ENCODE measurements around the gene TSPYL4. TPM values are rescaled to one million over a fixed set of nuclear protein-coding genes. Genes with fewer than 3 reads are reported as not detected.

The TSPYL4 gene
- total RNA-seq, 2 experiments from 2014 or later = 19.2 to 19.4 TPM

- POLR2A ChIA-PET = interaction anchor here (0.7 kb wide), 1 partner anchor 1900 kb away, joined by 3 read pairs; no protein-coding TSS in a partner anchor
- H3K36me3 Mint-ChIP-seq = no peaks in the 10 kb centered on the region
- no peak for ATAC-seq (ENCODE audit: low read depth)
- no peaks in the 10 kb centered on the region for H3K27me3 Mint-ChIP-seq
- H3K27ac Mint-ChIP-seq = no peak overlapping the region
- DNase-seq = no peak
- no peaks in the 10 kb centered on the region for H3K9me3 Mint-ChIP-seq
- no peaks in the 10 kb centered on the region for H3K4me1 Mint-ChIP-seq
- no peak overlapping the region for H3K4me3 Mint-ChIP-seq
Observed at GRCh38 chr6:116239256-116239655, 14.6 kb downstream of the TSPYL4 start.

GRCh38 chr6:116238083-116238482, 15.8 kb downstream of the TSPYL4 start:
- H3K27me3 Mint-ChIP-seq = no peaks in the 10 kb centered on the region
- POLR2A ChIA-PET = no interaction called here
- ATAC-seq (ENCODE audit: low read depth) (no peak), DNase-seq (no peak)
- H3K9me3 Mint-ChIP-seq = no peaks in the 10 kb centered on the region
- no peaks in the 10 kb centered on the region for H3K36me3 Mint-ChIP-seq
- no peaks in the 10 kb centered on the region for H3K4me1 Mint-ChIP-seq
- H3K4me3 Mint-ChIP-seq = no peak overlapping the region
- H3K27ac Mint-ChIP-seq = no peak overlapping the region

DNA sequence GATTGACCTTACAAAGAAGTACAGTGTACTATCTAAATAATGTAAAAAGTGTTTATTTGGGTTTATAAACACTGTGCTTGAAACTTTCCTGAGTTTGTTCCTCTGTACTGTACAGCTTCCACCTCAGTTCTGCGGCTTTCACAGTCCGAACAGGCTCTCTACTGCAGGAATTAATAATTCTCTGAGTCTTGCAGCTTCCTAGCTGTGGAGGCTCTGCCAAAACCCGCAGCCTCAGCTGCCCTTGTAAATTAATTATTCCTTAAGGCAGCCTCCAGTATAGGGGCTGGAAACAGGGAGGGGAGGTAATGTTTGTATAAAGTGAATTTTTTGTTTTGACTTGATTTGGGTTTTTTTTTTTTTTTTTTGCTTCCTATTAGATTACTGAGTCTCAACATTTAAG, 19.2 kb downstream of the TSPYL4 start:
- H3K4me3 Mint-ChIP-seq = no peak overlapping the region
- ATAC-seq (ENCODE audit: low read depth) = no peak
- no peaks in the 10 kb centered on the region for H3K27me3 Mint-ChIP-seq
- H3K9me3 Mint-ChIP-seq = no peaks in the 10 kb centered on the region
- DNase-seq = no peak
- no peaks in the 10 kb centered on the region for H3K4me1 Mint-ChIP-seq
- H3K27ac Mint-ChIP-seq = no peak overlapping the region
- H3K36me3 Mint-ChIP-seq = no peaks in the 10 kb centered on the region
- POLR2A ChIA-PET = no interaction called here

DNA sequence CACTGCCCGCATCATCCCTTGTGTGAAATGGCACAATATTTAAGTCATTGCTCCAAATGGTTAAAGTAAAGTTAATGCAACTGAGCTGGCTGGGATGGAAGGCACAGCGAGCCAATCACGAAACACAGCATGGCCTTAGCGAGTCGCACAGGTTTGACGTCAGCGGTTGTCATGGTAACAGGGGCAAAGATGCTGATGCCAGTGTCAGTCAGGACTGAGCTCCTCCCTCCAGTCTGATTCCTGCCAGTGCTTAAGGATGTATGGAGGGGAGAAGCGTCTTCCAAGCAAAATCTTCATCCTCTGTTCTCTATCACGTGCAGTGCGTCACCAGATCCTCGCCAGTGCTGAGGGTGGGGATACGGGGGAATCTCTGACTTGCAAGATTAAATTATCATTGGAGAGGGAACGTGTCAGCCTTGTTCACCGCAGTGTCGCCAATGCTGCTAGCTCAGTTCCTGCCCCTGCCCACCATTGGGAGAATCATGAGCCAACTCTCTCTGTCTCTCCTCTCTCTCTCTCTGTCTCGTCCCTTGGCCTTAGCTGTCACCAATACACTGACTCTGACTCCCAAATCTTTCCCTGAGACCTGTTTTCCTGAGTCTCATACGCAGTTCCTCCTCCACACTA, 24.5 kb downstream of the TSPYL4 start:
- DNase-seq (no peak), ATAC-seq (ENCODE audit: low read depth) (no peak)
- POLR2A ChIA-PET = no interaction called here

GRCh38 chr6:116223355-116223754, 30.5 kb downstream of the TSPYL4 start:
- Mint-ChIP-seq H3K4me1 (no peaks in the 10 kb centered on the region), H3K36me3 (no peaks in the 10 kb centered on the region), H3K27me3 (no peaks in the 10 kb centered on the region), H3K27ac (no peak overlapping the region), H3K9me3 (no peaks in the 10 kb centered on the region), H3K4me3 (no peak overlapping the region)
- no peak for DNase-seq
- no peak for ATAC-seq (ENCODE audit: low read depth)
- POLR2A ChIA-PET = no interaction called here

More for the DNA sequence above, 24.5 kb downstream of the TSPYL4 start:
- H3K9me3 Mint-ChIP-seq = no peaks in the 10 kb centered on the region
- no peaks in the 10 kb centered on the region for H3K4me1 Mint-ChIP-seq
- H3K36me3 Mint-ChIP-seq = no peaks in the 10 kb centered on the region
- no peak overlapping the region for H3K4me3 Mint-ChIP-seq
- H3K27me3 Mint-ChIP-seq = no peaks in the 10 kb centered on the region
- no peak overlapping the region for H3K27ac Mint-ChIP-seq

- DNase-seq (no peak), ATAC-seq (ENCODE audit: low read depth) (no peak)
- Mint-ChIP-seq H3K36me3 (no peaks in the 10 kb centered on the region), H3K4me3 (no peak overlapping the region), H3K27me3 (no peaks in the 10 kb centered on the region), H3K9me3 (no peaks in the 10 kb centered on the region), H3K4me1 (peaks cover 1% of the 10 kb centered on the region), H3K27ac (no peak overlapping the region)
- POLR2A ChIA-PET = no interaction called here
Observed at GRCh38 chr6:116221911-116222310, 32.0 kb downstream of the TSPYL4 start.

DNA sequence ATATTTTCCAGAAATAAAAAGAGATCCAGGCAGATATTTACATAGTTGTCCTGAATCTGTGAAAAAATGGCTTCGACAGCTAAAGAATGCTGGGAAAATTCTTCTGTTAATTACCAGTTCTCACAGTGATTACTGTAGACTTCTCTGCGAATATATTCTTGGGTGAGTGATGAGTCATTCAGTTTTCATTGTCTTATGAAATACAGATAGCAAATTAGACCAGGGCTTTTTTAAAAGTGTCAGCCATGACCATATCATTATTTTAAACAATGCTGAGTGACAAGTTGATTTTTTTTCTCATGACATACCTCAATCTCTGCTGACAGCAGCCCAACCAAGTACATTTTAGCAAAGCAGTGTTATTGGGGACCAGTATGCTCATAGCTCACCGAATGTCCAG, 32.8 kb downstream of the TSPYL4 start:
- Mint-ChIP-seq H3K27me3 (no peaks in the 10 kb centered on the region), H3K27ac (no peak overlapping the region), H3K4me3 (no peak overlapping the region), H3K36me3 (no peaks in the 10 kb centered on the region), H3K9me3 (no peaks in the 10 kb centered on the region), H3K4me1 (peaks cover 1% of the 10 kb centered on the region)
- DNase-seq = no peak
- POLR2A ChIA-PET = no interaction called here
- no peak for ATAC-seq (ENCODE audit: low read depth)

- POLR2A ChIA-PET = no interaction called here
- H3K27ac Mint-ChIP-seq = no peak overlapping the region
- no peak for DNase-seq
- H3K36me3 Mint-ChIP-seq = no peaks in the 10 kb centered on the region
- peaks cover 1% of the 10 kb centered on the region for H3K4me1 Mint-ChIP-seq
- no peak for ATAC-seq (ENCODE audit: low read depth)
- H3K9me3 Mint-ChIP-seq = no peaks in the 10 kb centered on the region
- H3K4me3 Mint-ChIP-seq = no peak overlapping the region
- no peaks in the 10 kb centered on the region for H3K27me3 Mint-ChIP-seq
Observed at GRCh38 chr6:116218866-116219265, 35.0 kb downstream of the TSPYL4 start.

DNA sequence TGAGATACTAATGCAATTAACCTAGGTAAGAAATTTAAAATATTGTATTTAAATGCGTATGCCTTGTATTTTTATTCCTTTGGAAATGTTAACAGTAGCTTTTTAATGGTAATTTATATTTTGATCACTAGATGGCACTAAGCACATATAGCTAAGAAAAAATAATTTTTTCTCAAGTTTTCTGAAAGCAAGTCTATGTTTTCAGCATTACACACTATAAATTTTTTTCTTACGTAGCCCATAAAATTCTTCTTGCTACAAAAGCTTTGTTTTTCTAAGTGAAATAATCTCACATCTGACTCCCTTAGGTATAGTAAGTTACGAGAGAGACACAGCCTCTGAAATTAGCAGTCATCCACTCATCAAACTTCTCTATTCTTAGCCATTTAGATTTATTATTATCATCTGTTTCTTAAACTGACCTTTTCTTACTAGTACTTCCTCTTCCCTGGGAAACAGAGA, 35.7 kb downstream of the TSPYL4 start:
- Mint-ChIP-seq H3K9me3 (no peaks in the 10 kb centered on the region), H3K27me3 (no peaks in the 10 kb centered on the region), H3K27ac (no peak overlapping the region), H3K36me3 (no peaks in the 10 kb centered on the region), H3K4me1 (peaks cover 1% of the 10 kb centered on the region), H3K4me3 (no peak overlapping the region)
- DNase-seq = no peak
- POLR2A ChIA-PET = no interaction called here
- ATAC-seq (ENCODE audit: low read depth) = no peak

- H3K9me3 Mint-ChIP-seq = no peaks in the 10 kb centered on the region
- H3K27ac Mint-ChIP-seq = no peak overlapping the region
- no peak for DNase-seq
- H3K36me3 Mint-ChIP-seq = no peaks in the 10 kb centered on the region
- no peaks in the 10 kb centered on the region for H3K27me3 Mint-ChIP-seq
- peak; percentile 42 for ATAC-seq (ENCODE audit: low read depth)
- H3K4me1 Mint-ChIP-seq = peaks cover 1% of the 10 kb centered on the region
- POLR2A ChIA-PET = no interaction called here
- H3K4me3 Mint-ChIP-seq = no peak overlapping the region
Observed at GRCh38 chr6:116217069-116217468, 36.8 kb downstream of the TSPYL4 start.

DNA sequence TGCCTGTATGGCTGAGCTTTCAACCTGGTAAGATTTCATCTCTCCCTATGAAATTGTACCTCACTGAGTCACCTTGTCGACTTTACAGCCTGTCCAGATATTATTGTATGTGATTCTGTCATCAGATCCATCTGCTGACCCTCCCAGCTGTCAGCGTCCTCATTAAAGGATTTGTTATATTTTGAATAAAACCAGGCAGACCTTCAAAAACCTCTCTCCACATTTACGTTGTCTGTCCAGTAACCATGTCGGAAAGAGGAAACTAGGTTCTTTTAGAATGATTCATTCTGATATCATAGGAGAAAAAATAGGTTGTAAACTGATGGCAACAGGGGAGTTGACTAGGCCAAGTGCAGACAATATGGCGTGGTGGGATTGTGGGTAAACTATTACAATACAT, 38.5 kb downstream of the TSPYL4 start:
- DNase-seq (no peak), ATAC-seq (ENCODE audit: low read depth) (no peak)
- Mint-ChIP-seq H3K4me1 (peaks cover 1% of the 10 kb centered on the region), H3K27me3 (no peaks in the 10 kb centered on the region), H3K27ac (no peak overlapping the region), H3K9me3 (no peaks in the 10 kb centered on the region), H3K36me3 (no peaks in the 10 kb centered on the region), H3K4me3 (no peak overlapping the region)
- POLR2A ChIA-PET = no interaction called here

- POLR2A ChIA-PET = no interaction called here
Observed at GRCh38 chr6:116214681-116215080, 39.2 kb downstream of the TSPYL4 start.

DNA sequence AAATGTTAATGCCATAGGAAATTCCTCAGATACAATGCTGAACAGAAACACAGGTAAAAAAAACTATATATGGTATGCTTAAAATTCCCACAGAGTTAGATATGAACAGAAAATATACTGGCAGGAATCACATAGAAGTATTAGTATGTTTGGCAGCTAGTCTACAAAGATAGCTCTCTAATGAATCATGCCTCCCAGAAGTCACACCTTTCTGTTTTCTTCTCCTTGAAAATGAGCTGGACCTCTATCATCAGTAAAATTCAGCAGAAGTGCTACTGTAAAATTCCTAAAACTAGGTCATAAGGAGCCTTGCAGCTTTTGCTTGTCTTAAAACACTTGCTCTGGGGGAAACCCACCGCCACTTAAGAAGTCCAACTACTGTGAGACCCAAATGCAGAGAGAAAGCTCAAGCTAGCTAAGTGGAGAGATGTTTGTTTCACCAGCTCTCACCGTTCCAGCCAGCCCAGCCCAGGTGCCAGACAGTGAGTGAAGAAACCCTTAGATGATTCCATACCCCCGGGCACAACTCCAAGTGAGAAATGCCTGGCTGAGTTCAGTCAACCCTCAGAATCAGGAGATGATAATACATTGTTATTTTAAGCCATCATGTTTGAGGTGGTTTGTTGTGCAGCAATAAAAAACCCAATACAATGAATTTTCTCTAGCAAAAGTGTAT, 43.0 kb downstream of the TSPYL4 start:
- Mint-ChIP-seq H3K36me3 (no peaks in the 10 kb centered on the region), H3K4me3 (no peak overlapping the region), H3K27me3 (no peaks in the 10 kb centered on the region), H3K4me1 (peaks cover 7% of the 10 kb centered on the region), H3K27ac (no peak overlapping the region), H3K9me3 (no peaks in the 10 kb centered on the region)
- POLR2A ChIA-PET = no interaction called here
- no peak for ATAC-seq (ENCODE audit: low read depth)
- no peak for DNase-seq

More at GRCh38 chr6:116214681-116215080, 39.2 kb downstream of the TSPYL4 start:
- Mint-ChIP-seq H3K4me1 (peaks cover 1% of the 10 kb centered on the region), H3K27ac (no peak overlapping the region), H3K36me3 (no peaks in the 10 kb centered on the region), H3K9me3 (no peaks in the 10 kb centered on the region), H3K27me3 (no peaks in the 10 kb centered on the region), H3K4me3 (no peak overlapping the region)
- DNase-seq (no peak), ATAC-seq (ENCODE audit: low read depth) (no peak)

DNA sequence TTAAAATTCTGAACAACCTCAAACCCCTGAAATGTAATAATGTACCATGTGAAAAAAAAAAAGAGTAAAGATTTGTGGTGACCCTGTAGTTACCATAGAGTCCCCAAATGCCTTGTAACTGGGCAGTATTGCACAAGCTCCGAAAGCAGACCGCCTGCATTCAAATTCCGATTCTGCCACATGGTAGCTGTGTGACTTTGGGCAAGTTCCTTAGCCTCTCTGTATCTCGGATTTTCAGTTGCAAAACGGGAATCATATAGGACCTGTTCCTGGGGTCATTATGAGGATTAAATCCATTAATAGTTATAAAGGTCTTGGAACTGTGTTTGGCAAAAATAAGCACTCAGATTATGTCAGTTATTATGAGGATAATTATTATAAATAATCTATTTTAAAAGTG, 43.6 kb downstream of the TSPYL4 start:
- no peaks in the 10 kb centered on the region for H3K9me3 Mint-ChIP-seq
- DNase-seq (no peak), ATAC-seq (ENCODE audit: low read depth) (no peak)
- H3K4me3 Mint-ChIP-seq = no peak overlapping the region
- no peaks in the 10 kb centered on the region for H3K27me3 Mint-ChIP-seq
- H3K27ac Mint-ChIP-seq = no peak overlapping the region
- H3K36me3 Mint-ChIP-seq = no peaks in the 10 kb centered on the region
- H3K4me1 Mint-ChIP-seq = peaks cover 7% of the 10 kb centered on the region
- POLR2A ChIA-PET = no interaction called here

All from activated naive CD8-positive, alpha-beta T cell treated with anti-CD3 and anti-CD28 coated beads, Interleukin-2, amount 10 ng/mL, durations not matched to agents 7 days and 5 days (primary cell).